GM18526 (cell line): ENCODE data around the gene GALNT10.
A peak's percentile ranks its signal among the peaks of the same experiment; 100 is the strongest.

Experiments
- POLR2A ChIP-seq: IDR thresholded peaks from 3 replicates; pipeline ENCODE4 v1.6.1; 2011; ENCODE audit not compliant: insufficient read length; ENCODE audit errors: extremely low read depth

The GALNT10 gene, protein sequence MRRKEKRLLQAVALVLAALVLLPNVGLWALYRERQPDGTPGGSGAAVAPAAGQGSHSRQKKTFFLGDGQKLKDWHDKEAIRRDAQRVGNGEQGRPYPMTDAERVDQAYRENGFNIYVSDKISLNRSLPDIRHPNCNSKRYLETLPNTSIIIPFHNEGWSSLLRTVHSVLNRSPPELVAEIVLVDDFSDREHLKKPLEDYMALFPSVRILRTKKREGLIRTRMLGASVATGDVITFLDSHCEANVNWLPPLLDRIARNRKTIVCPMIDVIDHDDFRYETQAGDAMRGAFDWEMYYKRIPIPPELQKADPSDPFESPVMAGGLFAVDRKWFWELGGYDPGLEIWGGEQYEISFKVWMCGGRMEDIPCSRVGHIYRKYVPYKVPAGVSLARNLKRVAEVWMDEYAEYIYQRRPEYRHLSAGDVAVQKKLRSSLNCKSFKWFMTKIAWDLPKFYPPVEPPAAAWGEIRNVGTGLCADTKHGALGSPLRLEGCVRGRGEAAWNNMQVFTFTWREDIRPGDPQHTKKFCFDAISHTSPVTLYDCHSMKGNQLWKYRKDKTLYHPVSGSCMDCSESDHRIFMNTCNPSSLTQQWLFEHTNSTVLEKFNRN

DNA sequence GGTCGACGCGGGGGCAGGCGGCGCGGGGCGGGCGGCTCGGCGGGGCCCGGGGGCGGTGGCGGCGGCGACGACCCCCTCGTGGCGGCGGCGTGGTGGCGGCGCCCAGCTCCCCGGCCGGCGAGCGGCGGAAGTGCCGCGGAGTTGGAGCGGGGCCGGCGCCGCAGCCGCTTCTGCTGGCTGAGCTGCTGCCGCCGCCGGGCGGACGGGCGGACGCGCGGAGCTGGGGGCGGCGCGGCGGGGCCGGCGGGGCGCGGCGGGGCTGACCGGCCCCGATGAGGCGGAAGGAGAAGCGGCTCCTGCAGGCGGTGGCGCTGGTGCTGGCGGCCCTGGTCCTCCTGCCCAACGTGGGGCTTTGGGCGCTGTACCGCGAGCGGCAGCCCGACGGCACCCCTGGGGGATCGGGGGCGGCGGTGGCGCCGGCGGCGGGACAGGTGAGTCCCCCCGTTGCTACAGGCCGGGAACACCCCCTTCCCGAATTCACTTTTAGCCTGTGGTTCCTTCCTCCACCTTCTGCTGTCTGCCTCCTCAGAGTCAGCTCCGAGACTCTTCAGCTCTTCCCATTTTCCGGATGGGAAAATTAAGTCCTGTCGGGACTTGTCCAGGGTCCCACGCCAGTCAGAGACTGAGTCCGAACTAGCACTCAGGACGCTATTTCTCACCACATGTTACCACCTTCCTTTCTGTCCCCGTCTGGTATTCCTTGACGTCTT, at the start of gene GALNT10:
GALNT10 (plus strand) TSS at position 139 of the 710 bp plus-strand sequence; CDS start at position 273, 134 bp downstream.
- TF ChIP-seq POLR2A: peak; percentile 84

DNA sequence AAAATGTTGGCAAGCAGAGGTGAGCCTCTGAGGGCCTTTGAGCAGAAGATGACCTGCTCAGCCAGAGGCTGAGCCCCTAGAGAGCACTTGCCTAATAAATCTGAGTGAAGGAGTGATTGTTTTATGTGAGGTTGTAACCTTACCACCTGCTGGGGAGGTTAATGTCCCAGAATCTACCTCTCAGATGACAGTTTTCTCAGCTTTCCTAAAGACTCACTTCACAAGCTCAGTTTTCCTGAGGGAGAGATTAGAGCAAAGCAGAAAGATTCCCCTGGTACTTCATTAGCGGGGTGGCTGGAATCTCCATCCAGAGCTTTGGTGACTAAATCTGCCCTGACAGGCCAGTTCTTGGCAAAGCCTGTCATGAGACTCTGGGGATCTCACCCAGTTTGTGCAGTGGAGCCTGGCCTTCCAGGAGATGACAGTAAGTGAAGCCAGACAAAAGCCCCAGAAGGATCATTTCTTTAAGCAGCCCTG, 48.8 kb upstream of the GALNT10 start:
- no peak for TF ChIP-seq POLR2A

DNA sequence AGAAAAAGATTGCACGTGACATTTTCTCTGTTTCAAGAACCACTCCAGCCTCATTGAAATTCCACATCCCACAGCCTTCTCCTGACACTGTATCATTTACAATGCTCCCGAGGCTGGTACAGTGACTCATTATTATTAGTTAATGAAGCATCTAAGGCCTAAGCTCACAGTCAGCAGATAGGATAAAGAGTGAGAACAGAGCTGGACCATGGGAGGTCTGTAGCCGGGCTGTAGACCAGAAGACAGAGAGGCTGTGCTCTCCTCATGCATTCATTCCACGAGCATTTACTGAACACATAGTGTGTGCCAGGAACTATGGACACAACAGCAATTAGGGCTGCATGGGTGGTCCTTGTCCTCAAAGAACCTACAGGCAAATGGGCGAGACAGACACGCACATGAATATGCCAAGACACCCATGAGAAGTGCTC, 47.3 kb upstream of the GALNT10 start:
- TF ChIP-seq POLR2A: no peak

DNA sequence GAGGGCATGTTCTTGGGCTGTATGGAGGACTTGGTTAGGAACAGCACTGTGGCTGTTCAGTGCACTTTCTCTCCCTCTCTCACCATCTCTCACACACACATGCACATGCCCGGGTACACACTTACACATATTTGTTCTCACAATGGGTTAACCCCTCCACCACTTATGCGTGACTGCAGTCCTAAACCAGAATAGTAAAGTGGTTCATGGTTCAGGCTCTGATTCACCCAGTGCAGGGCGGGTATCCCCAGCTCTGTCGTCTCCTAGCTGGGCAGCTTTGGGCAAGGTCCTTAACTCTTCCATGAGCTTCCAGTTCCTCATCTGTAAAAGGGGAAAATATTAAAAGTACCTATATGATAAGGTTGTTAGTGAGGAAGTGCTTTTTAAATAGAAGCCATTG, 45.3 kb upstream of the GALNT10 start:
- no peak for TF ChIP-seq POLR2A

DNA sequence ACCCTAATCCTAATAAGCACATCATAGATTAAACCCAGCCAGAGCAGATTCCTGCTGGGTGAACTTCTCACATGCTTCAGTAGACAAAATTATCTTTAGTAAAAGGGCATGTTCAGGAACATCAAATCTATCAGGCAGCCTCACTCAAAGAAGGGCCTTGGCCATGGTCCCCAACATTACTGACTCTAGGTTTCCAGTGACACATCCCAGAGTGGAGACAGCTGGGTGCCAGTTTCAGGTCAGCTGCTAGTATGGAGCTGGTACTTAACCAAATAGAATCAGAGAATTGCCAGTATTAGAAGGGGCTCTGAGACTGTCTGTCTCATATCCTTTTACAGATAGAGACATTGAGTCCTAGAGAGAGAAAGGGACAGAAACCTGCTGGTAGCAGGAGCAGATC, 44.1 kb upstream of the GALNT10 start:
- no peak for TF ChIP-seq POLR2A

DNA sequence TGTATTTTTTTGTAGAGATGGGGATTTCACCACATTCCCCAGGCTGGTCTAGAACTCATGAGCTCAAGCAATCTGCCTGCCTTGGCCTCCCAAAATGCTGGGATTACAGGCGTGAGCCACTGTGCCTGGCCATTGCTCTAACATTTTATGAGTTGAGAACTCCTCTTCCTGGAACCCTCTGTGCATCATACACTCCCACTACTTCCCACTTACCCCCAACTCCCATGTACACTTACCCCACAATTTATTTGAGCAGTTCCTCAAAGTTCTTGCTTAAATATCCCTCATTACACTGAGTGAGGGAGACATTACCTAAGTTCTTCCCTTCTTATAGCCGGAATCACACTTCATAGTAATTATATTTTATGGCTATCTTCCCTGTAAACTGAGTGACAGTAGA, 42.9 kb upstream of the GALNT10 start:
- no peak for TF ChIP-seq POLR2A

DNA sequence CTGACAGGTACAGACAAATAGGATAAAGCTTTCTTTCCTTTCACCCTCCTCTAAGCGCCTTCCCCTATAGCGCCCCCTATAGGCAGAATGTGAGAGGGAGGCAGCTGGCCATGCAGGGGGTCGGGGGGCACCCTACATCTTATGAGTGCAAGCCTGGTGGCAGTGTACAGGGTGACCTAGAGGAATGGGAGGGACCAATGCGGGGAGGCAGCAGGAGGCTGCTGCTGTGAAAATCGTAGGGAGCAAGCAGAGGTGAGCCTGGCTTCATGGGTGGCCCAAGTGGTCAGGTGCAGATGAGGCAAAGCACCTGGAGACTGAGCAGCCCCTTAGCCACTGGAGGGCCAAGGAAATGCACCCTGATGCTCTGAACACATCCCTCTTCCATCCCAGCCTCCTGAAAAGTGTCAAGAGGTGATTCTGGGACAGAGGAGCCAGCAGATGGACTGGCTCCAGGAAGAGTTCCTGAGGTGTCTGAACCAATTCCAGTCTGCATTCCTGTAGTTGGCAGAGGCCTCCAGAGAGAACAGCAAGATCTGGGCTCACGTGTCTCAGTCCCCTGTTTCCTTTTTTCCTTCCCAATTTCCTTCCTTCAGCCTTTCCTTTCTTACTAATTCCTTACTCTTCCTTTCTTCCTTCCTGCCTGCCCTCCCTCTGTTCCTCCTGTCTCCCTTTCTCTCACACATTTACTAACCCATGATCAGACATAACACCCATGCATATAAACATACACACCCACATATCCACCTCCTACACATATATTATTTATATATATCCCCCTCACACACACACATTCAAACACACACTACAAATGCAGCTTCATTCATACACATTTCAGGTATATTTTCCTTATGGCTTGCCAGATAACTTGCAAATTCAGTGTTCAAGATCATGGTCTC, 32.8 kb upstream of the GALNT10 start:
- no peak for TF ChIP-seq POLR2A

DNA sequence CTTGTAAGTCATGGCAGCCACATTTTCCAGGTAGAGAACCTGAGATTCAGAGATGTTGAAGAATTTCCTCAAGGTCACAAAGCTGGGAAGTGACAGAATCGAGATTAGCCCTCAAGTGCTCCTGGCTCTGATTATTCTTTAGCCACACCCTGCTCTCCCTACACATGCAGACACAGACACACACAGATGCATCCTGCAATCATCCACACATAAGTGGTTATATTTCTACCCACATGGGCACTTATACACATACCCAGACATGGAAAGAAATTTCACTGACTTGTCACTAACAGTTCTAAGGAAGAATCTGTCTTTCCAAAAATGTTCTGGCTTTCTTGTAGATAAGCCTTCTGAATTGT, 32.2 kb upstream of the GALNT10 start:
- no peak for TF ChIP-seq POLR2A

DNA sequence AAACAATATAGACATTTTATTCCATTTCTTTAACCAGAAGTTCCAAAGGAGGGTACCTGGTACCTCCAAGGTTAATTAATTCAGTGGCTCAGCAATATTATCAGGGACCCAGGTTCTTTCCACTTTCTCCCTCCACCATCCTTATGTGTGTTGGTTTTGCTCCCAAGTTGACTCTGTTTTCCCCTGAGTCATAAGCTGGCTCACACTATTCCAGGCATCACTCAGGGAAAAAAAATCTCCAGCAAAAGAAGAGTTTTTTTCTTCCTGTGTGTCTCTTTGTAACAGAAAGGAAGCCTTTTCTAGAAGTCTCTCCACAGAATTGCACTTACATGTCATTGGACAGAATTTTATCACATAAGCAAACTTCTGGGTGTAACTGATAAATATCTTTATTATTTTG, 31.2 kb upstream of the GALNT10 start:
- no peak for TF ChIP-seq POLR2A

DNA sequence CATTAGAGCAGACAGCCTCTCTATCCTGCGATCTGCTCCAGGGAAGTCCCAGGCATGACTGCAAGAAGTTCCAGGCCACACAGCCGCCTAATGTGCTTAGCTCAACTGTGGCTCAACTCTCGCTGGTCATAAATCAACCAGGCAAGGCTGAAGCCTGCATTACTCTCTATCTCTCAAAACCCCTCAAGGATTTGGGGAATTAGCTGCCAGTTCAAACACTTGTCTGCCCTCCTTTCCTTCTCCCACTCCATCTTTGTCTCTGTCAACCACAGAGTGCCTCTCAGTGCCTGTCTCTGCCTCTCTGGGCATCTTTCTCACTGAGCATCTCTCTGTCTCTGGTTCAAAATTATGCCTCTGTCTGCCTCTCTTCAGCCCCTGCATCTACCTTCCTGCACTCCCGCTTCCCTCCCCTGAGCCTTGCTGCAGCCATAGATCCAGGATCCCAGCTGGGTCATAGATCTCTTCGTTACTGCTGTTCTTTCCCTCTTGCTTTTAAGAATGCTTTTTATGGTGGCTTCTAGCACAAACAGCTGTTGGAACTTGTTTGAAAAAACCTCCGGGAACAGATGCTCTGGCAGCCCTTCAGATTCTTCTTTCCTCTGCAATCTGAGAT, 27.9 kb upstream of the GALNT10 start:
- TF ChIP-seq POLR2A: no peak

DNA sequence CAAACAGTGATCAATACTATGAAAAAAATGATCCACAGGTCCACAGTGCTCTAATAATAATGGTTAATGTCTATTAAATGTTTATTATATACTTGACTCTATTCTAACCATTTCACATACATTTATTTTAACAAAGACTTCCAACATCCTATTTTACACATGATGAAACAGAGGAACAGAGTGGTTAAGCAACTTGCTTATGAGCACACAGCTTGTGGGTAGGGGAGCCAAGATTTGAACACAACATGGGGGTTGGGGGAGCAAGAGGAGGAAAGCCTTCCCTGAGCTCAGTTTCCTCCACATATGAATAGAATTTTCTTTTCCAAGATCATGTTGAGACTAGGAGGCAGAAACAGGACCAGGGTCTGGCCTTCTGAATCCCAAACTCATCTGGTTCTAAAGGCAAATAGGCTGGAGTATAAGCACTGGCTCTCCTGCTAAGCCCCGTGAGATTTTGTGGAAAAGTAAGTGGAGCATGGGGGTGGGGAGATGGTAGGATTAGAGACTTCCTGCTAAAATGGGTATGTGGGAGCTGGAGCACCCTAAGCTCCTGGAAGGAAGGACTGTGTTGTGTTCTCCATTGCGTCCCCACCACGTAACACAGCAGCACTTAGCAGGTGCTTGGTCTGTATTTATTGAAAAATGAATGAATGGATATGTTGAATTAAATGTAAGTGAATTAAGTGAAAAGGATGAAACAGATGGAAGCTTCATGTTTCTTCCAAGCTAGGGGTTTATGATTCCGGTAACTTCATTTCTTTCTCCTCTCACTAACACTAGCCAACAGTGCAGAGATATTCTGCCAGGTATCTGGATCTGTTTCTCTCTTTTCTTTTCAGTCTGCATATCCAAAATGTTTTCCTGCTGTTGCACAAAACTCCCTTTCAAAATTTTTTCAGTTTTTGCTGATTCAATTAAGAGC, 26.9 kb upstream of the GALNT10 start:
- TF ChIP-seq POLR2A: no peak

DNA sequence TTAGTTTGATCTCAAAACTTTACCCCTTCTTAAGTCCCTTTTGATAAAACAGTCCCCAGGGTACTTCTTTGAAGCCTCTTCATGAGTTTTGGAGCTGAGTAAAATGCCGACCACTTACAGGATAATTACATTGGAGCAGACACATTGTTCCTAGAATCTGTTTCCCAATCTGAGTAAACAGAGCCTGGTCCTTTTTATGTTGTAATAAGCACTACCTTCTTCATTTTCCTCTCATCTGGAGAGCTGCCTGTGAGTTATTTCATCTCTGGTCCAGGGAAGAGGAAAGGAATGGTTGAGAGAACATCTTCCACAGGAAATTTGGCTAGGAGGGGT, 26.3 kb upstream of the GALNT10 start:
- no peak for TF ChIP-seq POLR2A

DNA sequence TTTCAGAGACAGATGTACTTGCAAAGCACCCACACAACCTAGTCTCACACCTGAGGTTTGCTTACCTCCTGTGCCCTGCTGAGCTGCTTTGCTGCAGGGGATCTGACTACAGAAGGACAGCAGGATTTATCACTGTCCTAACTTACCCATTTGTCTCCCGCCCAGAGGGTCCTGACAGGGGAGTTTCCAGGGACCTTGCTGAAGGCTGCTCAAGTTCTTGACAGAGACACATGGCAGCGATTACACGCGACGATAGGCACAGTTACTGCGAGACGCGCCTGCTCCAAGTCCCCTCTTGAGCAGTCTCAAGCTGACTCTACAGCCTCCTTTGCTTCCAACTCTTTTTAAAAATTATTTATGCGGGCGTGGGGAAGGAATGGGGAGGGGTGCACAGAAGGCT, 24.6 kb upstream of the GALNT10 start:
- TF ChIP-seq POLR2A: no peak

DNA sequence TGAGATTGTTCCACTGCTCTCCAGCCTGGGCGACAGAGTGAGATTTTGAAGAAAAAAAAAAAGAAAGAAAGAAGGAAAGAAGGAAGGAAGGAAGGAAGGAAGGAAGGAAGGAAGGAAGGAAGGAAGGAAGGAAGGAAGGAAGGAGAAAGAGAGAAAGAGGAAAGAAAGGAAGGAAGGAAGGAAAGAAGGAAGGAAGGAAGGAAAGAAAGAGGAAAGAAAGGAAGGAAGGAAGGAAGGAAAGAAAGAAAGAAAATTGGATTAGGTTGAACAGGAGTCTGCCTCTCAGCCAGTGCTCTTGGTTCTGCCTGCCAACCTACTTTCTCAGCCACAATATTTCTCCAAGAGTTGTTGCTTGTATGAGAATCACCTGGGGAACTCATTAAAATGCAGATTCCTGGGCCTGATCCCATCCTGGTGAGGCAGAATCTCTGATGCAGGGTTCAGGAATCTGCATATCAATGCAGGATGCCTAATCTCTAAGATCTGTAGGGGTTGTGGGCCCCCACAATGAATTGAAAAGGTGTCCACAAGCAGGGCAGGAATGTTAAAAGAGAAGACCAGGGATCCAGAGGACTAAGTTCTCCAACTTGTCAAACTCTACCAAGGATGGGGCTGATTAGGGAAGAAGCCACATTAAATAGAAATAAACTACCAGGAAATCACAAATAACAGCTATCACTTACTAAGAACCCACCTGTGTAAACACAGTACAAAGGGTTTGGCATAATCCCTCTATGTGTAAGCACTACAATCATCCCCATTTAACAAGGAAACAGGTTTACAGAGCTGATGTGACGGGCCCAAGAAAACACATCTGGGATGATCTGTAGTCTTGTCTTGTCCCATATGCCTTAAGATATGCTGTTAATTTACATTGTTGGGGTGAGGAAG, 23.4 kb upstream of the GALNT10 start:
- no peak for TF ChIP-seq POLR2A
